Sigmoid colon (tissue), 3 donors: ENCODE results near the gene BSX.

Source experiments
- CTCF ChIP-seq, 4 experiments: fragments of 450-650 bp in 3 of 4; fragments of 200-600 bp in 1 of 4; IDR thresholded peaks; one replicate each; pipeline ENCODE4 v1.5.1; 2016 to 2019; ENCODE audit warnings: antibody characterized with exemption in 4 of 4, mild to moderate bottlenecking in 3 of 4, moderate library complexity in 2 of 4
- POLR2A ChIP-seq, 2 donors: fragments of 450-650 bp; IDR thresholded peaks; one replicate each; pipeline ENCODE4 v1.6.1; 2016; ENCODE audit warnings: antibody characterized with exemption in 2 of 2, mild to moderate bottlenecking in 2 of 2, moderate library complexity in 2 of 2

- no peak for TF ChIP-seq CTCF (IDR thresholded peaks at IDR 0.05)
- TF ChIP-seq POLR2A (IDR thresholded peaks at IDR 0.05) = no peak
Observed at GRCh38 chr11:122981388-122982264, at the start of gene BSX.
